NOMO-1 treated with dmso at 0.1 percent for 144 hours (cell line): ENCODE data around the gene MRPL42.
"Not testable (repeated sequence)": the region's sequence is repeated elsewhere in the genome, so short reads cannot be mapped to it uniquely, and the experiment has no call there.

Experiments
- DNase-seq: peaks from one replicate; lab custom pipeline; 2025; ENCODE audit not compliant: unreplicated experiment; lab: John Stamatoyannopoulos, UW

MRPL42 gene

DNA sequence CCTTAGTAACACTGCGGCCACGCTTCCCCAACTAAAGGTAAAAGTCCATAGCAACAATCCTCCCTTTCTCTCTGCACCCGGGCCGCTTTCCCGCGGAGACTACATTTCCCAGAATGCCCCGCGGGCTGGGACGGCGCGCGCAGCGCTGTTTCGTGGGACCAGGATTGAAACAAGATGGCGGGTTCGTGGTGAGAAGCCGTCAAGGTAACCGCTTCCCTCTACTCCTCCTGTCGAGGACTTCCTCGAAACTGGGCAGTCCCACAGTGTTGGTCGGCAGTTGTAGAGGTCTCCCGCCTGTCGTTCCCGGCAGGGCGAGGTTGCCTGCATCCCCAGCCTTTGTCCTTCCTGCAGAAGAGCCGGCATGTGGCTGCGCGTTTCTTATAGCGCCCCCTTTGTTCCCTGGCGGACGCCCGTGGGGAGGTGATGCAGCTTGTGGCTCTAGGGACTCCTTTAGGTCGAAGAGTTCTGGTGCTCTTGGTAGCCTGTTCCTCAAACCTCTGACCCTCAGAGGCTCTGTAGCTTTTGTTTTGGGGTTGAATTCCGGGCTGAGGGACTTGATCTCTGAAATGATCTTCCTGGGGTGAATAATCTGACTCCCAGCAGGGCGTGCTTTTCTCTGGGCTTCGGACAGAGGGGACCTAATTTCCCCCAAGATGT, at the start of gene MRPL42:
MRPL42 (plus strand) TSS at position 164 of the 657 bp plus-strand sequence. CDS start 1,772 bp downstream, outside the sequence.
- peak; percentile 86 for DNase-seq

DNA sequence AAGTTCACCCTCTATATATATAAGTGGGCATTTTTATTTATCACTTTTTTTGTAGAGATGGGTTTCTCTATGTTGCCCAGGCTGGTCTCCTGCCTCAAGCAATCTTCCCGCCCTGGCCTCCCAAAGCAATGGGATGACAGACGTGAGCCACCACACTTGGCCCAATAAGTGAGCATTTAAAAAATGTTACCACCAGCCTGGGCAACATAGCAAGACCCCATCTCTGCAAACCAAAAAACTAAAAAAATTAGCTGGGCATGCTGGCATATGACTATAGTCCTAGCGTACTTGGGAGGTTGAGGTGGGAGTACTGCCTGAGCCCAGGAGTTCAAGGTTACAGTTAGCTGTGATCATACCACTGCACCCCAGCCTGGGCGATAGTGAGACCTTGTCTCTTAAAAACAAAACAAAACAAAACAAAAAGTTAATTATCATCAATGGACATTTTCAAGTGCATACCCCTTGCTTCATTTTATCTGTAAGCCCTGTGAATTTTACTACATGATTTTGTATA, 49.3 kb upstream of the MRPL42 start:
- no peak for DNase-seq

DNA sequence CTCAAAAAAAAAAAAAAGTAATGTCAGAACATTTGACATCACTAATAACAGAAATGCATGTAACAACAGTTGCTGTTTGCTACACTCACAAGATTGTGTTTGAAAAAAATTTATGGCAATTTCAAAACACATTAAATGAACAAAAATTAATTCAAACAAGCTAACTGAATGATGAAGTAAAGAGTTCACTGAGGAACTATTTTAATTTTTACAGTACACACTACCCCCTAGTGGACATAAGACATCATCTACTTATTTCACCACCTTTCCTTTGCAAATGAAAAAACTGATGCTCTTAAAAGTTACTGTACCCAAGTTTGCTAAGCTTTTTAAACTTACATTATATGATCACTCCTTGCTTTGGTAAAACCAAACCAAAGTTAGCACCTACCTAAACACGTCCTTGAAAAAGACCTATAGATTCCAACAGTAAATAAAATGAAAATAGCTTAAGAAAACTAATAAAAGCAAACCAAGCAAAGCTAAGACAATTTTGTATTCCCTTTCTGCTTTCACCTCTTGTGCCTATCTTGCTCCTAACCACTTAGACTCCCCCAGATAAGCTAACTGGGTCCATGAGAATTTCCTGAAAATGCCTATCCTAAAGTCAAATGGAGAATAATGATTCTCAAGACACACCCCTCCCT, 47.8 kb upstream of the MRPL42 start:
- no peak for DNase-seq

DNA sequence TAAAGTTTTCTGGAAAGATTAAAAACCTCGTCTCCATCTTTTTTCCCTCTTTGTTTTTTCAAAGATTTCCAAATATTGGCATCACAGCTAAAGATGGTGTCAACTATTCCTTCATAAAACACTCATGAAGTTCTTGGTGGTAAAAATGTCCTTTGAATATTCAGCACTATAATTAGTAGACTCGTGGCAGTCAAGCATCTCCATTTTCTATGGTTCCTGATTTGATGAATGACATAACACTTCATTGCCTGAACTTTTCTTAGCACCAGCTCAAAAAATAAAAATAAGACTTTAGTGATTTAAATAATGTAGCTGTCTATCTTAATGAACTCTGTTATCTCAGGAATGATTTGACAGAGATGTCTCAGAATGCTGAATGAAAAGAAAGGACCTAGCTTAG, 45.3 kb upstream of the MRPL42 start:
- DNase-seq = no peak

DNA sequence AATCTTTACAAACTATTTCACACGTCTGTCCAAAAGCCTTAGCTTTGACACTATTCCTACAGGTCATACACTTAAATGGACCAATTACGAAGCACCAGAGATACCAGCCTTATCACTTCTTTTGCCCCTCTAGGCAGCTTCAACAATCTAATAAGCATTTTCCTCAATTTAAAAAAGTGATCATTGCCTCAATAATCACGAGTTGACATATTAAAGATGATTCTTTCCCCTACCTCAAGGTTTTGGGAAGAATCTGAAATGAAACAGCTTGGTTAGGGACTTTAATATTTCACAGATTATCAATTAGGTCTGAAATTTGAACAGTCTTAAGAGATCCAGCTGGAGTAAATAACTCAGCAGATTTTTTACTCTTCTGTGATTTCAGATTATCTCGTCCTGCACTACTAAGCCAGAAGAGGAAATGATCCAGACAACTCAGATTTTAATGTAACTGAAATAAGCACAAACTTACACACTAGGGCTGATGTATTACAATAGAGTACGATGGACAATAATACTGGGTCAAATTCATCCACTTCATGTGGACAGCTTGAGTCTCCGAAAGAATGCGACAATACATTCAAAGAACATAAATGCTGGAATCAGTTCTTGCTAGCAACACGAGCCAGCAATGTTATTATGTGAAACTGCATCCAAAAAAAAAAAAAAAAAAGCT, 41.4 kb upstream of the MRPL42 start:
- no peak for DNase-seq

DNA sequence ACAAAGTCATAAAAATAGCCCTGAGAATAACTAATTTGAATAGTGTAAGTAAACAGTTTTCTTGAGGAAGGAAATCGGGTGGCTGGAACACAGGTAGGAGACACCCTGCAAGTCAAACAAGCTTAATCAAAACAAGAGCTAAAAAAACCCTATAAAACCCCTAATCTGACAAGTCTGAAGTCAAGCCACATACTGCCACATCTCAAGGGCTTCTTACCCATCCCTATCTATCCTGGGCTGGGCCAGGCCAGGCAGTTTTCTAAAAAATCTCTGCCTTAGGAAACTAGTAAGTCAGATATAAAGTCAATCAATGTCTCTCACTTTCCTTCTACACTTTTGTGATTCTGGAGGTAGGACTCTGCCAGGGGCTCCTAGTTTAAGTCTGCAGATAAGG, 40.9 kb upstream of the MRPL42 start:
- DNase-seq = no peak

DNA sequence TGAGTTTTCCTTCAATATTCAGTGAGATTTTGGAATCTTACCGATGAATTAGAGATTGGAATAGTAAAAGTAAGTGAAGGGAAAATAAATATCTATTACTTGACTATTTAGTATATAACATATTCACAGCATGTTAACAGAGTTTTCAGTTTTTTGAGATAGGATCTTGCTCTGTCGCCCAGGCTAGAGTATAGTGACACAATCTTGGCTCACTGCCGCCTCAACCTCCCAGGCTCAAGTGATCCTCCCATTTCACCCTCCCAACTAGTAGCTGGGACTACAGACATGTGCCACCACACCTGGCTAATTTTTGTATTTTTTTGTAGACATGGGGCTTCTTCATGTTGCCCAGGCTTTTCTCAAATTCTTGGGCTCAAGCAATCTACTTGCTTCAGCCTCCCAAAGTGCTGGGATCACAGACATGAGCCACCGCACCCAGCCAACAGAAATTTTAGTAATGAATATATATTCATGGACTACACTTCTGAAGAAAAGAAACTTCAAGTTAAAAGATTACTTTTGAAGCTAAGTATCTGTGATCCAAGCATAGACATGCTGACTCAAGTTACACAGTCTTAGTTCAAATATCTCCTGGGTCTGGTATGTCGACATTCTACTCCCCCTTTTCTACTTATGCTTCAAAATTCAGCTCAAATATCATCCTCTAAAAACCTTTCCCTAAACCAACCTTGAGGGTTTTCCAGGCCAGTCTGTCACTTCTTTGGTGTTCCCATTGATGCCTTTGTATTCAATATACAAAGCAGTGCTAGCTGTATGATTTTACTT, 39.3 kb upstream of the MRPL42 start:
- no peak for DNase-seq

DNA sequence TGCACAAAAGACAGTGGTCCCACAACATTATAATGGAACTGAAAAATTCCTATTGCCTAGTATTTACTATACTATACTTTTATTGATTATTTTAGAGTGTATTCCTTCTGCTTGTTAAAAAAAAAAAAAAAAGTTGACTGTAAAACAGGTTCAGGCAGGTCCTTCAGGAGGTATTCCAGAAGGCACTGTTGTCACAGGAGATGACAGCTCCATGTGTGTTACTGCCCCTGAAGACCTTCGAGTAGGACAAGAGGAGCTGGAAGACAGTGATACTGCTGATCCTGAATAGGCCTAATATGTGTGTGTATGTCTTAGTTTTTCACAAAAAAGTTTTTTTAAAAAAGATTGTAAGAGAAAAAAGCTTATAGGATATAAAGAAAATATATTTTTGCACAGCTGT, 37.9 kb upstream of the MRPL42 start:
- DNase-seq = no peak

DNA sequence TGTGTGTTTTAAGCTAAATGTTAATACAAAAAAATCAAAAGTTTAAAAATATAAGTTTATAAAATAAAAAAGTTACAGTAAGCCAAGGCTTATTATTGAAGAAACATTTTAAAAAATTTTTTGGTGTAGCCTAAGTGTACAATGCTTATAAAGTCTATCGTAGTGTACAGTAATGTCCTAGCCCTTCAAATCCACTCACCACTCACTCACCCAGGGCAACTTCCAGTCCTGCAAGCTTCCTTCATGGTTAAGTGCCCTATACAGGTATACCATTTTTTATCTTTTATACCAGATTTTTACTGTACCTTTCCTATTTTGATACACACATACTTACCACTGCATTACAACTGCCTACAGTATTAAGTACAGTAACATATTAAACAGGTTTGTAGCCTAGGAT, 37.5 kb upstream of the MRPL42 start:
- DNase-seq = no peak

DNA sequence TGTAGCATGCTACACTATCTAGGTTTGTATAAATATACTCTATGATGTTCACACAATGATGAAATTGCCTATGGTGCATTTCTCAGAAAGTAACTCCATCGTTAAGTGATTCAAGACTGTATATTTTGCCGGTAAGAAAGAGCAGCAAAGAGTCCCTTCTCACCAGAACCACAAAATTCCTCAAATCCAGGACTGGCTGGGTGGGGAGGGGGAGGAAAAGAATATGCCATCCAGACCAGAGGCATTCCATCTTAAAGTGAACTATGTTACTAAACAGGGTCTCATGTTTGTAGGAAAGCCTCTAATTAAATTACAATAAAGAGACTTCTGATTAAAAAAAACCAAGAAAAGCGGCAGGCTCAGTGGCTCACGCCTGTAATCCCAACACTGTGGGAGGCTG, 37.0 kb upstream of the MRPL42 start:
- DNase-seq = no peak

DNA sequence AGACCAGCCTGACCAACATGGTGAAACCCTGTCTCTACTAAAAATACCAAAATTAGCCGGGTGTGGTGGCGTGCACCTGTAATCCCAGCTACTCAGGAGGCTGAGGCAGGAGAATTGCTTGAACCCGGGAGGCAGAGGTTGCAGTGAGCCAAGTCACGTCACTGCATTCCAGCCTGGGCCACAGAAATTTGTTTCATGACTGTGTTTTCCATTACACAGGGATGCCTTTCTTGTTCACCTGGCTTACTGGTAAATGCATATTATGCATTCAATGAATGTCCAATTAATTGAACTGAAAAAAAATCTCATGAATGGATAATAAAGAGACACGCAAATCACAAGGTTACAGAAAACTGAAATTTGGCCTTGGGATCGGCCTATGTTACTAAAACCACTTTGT, 35.3 kb upstream of the MRPL42 start:
- DNase-seq = not testable (repeated sequence)

DNA sequence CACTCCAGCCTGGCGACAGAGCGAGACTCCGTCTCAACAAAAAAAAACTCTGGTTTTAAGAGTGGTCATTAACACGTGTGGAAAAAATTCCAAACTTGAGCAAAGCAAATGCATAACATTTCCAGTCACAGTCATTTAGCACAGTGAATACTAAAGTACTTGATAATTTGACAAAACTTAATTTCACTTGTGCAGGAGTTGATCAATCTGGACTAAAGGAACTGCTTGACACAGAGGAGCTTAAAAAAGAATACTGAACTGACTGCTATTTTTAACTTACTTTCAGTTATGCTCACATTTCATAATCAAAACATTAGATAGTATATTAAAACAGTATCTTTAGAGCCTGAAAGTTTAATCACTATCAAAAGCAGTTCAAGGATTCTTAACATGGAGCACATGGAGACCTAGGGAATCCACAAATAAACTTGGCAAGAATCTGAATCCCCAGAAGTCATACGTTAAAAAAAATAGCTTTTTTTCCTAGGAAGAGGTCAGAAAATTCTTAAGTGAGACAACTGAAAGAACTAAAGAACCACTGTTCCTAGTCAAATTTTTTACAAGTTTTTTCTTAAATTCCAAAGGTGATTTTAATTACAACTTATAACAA, 33.0 kb upstream of the MRPL42 start:
- no peak for DNase-seq

DNA sequence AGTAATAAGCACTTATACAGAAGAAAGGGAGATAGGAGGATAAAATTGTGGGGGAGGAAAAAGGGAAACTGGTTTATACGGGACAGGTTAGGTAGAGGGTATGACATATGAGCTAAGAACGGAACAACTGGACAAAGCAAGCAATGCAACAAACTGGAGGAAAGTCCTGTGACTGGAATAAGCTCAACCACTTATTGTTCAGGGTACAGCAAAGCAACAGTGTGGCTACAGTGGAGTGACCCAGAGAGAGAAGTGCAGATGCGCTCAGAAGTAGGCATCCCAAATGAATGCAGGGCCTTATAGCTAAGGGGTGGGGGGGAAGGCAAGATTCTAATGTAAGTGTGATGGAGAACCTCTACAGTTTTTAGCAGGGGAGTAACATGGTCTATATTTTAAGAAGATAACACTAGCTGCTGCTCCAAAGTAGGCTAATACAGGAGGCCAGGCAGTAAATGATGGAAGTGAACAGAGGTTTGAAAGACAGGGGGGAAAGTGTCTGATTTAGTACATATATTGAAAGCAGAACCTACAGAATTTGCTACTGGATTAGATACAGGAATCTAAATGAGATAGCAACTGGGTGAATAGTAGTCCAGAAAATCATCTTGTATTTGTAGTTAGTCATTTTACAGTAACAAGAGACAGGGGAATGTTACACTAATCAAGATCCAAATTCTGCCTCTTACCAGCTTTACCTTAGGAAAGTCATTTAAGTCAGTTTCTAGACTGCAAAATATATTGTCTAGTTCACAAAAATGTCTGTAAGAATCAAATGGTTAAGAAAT, 28.9 kb upstream of the MRPL42 start:
- DNase-seq = no peak

DNA sequence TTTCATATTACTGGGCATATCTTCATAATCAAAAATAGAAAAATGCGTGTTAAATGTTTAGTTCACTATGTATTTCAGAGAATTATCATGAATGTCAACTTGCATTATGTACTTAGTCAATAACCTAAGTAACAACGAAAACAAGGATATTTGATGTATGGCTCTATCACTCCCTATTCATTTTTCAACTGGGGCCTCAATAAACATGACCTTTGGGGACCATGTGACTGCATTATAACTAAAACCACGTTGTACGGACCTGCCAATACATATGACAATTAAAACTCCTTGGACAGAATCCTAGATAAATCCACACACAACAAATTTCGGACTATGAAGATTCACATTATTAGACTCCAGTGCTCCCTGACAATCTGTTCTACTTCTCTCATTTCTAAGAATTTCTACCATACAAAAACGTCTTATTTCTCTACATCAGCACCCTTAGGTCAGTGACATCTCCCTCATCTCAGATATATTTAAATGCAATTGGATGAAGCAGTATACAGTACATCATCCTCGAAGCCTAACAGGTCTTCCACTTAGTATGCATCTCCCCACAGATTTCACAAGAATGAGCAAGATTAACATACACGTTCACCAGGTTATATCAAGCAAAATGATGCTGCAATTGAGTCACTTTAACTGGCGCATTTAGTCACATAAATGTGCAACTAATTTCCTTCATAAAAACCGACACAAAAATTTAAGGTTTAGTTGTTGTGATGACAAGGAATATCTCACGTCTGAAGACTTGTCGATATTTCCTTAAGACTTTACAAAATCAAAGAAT, 27.1 kb upstream of the MRPL42 start:
- no peak for DNase-seq

DNA sequence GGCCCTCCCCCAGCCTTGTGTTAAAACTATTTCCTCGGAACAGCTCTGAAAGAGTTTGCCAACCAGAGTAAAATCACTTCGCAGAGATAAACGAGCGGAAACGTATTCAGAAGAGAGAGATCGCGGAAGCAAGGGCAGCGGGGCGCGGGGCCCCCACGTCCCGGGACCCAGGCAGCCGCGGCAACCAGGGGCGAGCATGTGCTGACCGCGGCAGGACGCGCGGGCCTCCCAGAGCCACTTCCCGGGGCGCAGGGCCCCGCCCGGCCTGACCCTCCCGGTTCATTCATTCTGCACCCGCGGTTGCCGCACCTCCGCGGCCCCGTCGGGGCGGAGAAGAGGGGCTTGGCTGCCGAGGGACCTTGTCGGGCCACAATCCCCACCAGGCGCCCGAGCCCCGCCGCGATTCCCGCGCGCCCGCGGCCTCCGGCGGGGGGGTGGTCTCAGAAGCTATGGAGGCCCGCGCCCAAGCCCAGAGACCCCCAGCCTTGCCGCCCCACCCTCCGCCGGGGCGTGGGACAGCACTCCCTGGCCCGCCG, 26.2 kb upstream of the MRPL42 start:
- DNase-seq = no peak

DNA sequence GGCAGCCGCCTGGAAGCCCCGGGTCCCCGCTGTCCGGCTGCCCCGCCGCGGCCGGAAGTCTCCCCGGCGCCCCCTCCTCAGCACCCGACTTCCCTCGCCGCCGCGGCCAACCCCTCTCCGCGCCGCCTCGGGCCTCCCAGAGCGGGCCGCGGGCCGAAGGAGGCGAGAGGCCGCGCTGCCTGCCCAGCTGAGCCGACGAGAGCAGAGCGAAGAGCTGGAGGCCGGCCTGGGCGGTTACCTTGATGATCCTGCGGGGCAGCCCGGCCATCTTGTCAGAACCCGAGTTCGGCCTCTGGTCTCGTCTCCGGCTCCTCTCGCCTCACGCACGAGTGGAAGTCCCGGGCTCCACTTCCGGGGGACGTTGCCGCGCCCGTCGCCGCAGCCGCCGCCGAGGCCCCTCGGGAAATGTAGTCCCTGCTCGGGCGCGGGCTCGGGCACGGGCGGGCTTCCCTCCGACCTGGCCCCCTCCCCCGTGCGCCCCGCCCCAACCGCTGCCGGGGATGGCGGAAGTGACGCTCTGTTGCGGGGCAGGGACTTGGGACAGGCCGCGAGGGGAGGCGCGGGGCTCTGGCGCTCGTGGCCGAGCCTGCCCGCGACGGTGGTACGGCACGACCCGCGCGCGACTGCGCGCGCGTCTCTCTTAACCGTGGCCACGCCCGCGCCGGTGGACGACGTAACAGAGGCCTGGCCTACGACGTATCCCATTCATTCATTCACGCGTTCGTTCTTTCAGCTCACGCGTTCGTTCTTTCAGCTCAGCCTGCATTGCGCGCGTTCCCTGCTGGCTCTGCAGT, 25.5 kb upstream of the MRPL42 start, which contains the start of gene UBE2N:
UBE2N (minus strand) TSS at position 331 of the 794 bp plus-strand sequence; CDS start at position 268, 63 bp downstream.
- peak; percentile 93 for DNase-seq

DNA sequence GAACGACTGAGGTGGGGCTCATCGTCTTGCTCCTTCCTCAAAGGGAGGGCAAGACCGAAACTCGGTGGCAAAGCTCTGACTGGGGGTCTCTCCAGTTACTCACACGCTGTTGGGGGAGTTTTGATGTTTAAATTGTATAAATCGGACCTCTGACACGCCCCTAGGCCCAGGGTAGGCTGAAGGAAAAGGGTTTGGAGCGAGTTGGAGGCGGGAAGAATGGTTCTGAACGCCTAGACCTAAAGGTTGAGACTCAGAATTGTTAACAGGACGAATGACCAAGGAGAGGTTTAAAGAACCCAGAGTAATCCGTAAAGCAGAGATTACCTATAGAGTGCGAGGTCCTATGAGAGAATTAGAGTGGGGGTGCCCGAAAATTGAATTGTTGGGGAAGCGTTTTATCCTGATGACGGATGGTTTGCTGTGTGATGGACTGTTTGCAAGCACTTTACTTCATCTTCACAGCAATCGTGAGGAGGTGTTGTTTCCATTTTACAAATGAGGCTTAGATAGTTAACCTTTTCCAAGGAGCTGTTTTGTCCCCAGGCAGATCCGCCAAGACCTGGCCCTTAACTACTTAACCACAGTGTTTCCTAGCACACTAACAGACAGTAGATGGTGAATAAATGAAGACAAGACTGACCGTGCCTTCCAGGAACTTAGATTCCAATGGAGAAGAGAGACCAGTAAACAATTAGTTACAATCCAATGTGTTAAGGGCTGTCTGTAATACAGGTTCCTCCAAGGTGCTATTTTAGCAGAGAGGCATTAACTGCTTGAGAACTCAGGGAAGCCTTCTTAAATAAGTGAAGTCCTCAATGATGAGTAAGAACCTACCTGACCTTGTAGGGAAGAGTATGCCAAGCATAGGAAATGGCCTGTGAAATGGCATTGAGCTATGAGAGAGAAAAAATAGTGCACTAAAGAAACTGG, 24.6 kb upstream of the MRPL42 start:
- DNase-seq = no peak
